Neural progenitor cell (in vitro differentiated cells): ENCODE data around the gene CRB3.

Experiments used
- EZH2phosphoT487 ChIP-seq: fragments of 200-600 bp; sonication (generic); IDR thresholded peaks from 2 replicates; pipeline ENCODE4 v1.6.1; 2017; ENCODE audit warnings: antibody characterized with exemption
- TF ChIP-seq, protein P1 (sequence below): fragments of 200-600 bp; sonication (generic); IDR thresholded peaks from 2 replicates; pipeline ENCODE4 v1.5.1; 2017; ENCODE audit warnings: antibody characterized with exemption, mild to moderate bottlenecking

DNA sequence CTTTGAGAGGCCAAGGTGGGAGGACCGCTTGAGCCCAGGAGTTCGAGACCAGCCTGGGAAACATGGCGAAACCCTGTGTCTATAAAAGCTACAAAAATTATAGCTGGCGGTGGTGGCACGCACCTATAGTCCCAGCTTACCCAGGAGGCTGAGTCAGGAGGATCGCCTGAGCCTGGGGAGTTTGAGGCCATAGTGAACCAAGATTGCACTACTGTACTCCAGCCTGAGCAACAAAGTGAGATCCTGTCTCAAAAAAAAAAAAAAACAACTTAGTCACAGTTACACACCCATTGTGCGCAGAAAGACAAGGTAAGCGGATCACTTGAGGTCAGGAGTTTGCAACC, 18.2 kb downstream of the CRB3 start:
- TF ChIP-seq, protein P1, sequence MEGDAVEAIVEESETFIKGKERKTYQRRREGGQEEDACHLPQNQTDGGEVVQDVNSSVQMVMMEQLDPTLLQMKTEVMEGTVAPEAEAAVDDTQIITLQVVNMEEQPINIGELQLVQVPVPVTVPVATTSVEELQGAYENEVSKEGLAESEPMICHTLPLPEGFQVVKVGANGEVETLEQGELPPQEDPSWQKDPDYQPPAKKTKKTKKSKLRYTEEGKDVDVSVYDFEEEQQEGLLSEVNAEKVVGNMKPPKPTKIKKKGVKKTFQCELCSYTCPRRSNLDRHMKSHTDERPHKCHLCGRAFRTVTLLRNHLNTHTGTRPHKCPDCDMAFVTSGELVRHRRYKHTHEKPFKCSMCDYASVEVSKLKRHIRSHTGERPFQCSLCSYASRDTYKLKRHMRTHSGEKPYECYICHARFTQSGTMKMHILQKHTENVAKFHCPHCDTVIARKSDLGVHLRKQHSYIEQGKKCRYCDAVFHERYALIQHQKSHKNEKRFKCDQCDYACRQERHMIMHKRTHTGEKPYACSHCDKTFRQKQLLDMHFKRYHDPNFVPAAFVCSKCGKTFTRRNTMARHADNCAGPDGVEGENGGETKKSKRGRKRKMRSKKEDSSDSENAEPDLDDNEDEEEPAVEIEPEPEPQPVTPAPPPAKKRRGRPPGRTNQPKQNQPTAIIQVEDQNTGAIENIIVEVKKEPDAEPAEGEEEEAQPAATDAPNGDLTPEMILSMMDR = no peak
- no peak for TF ChIP-seq EZH2phosphoT487
